Adipose tissue (tissue), 3 donors: ENCODE data around the gene RUNX1. TPM values are rescaled to one million over a fixed set of nuclear protein-coding genes. Genes with fewer than 3 reads are reported as not detected.
"Not testable (repeated sequence)": the region's sequence is repeated elsewhere in the genome, so short reads cannot be mapped to it uniquely, and the experiment has no call there.

ENCODE experiments used
- H3K27ac ChIP-seq: one replicate; pipeline ENCODE4 v1.5.1; 2013; ENCODE audit warnings: low read depth, low read length
- WGBS, 3 donors: extraction: QIAGEN DNeasy Blood & Tissue Kit; methylation state at CpG; one replicate each; pipeline ENCODE4 v1.1.7; 2013; 5-methylcytosine and 5-hydroxymethylcytosine counted together
- polyA plus RNA-seq, 3 donors: library from polyadenylated mRNA; stranded (reverse); fragments of 200-250 nt; gene quantifications; one replicate each; pipeline ENCODE4 v1.2.3, GENCODE V29; 2013
- donor health status: healthy with polysubstance abuse.
- donor health status: Bipolar disorder and iron deficiency.
- donor health status: healthy.

Gene RUNX1
- polyA plus RNA-seq, 3 donors = 1.2 to 38.1 (median 10.8) TPM

GRCh38 chr21:35005560-35006224 is 43.4 kb downstream of the RUNX1 start:
- no peak overlapping the region for H3K27ac ChIP-seq
- 57 to 84% (median 71%) methylated on average over 6 of the region's 6 CpGs for WGBS, 3 donors

GRCh38 chr21:35005077-35005476 is 44.0 kb downstream of the RUNX1 start:
- WGBS, 3 donors = 62 to 68% (median 62%) methylated on average over 2 of the region's 2 CpGs
- H3K27ac ChIP-seq = no peak overlapping the region

- H3K27ac ChIP-seq = no peak overlapping the region
- WGBS, 3 donors = 85 to 92% (median 86%) methylated on average over 3 of the region's 3 CpGs
Observed at GRCh38 chr21:35004314-35004713, 44.8 kb downstream of the RUNX1 start.

GRCh38 chr21:35002879-35003722 is 46.0 kb downstream of the RUNX1 start:
- 75 to 87% (median 75%) methylated on average over 5 of the region's 5 CpGs for WGBS, 3 donors
- no peak overlapping the region for H3K27ac ChIP-seq

- 38 to 85% (median 44%) methylated on average over 10 of the region's 10 CpGs for WGBS, 3 donors
- no peak overlapping the region for H3K27ac ChIP-seq
Observed at GRCh38 chr21:34999397-34999941, 49.6 kb downstream of the RUNX1 start.

GRCh38 chr21:34998176-34998575 is 50.9 kb downstream of the RUNX1 start:
- 36 to 64% (median 40%) methylated on average over 5 of the region's 5 CpGs for WGBS, 3 donors
- no peak overlapping the region for H3K27ac ChIP-seq

DNA sequence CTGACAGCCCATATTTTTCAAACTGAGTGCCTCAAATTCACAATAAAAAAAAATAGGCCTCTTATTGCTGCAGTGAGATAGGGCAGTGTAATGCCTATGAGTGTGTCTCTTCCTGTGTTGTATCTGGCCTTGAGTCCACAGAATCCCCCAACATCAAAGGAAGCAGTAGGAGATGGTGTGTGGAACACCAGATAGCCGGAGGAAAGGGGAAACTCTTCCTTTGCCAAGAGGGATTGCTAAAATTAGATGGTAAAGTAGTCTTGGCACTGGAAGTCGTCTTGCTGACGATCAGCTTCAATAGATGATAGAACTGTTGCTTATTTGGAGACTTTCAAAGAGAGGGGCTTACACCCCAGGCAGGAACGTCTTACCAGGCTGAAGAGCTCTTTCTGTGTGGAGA is 51.8 kb downstream of the RUNX1 start:
- H3K27ac ChIP-seq = no peak overlapping the region
- WGBS, 3 donors = 24 to 62% (median 27%) methylated on average over 4 of the region's 4 CpGs

- 40 to 64% (median 42%) methylated on average over 8 of the region's 8 CpGs for WGBS, 3 donors
- H3K27ac ChIP-seq = no peak overlapping the region
Observed at GRCh38 chr21:34996304-34997101, 52.6 kb downstream of the RUNX1 start.

GRCh38 chr21:34995979-34996303 is 53.2 kb downstream of the RUNX1 start:
- no peak overlapping the region for H3K27ac ChIP-seq
- WGBS, 3 donors = 91 to 92% (median 92%) methylated on average over 1 of the region's 1 CpG

DNA sequence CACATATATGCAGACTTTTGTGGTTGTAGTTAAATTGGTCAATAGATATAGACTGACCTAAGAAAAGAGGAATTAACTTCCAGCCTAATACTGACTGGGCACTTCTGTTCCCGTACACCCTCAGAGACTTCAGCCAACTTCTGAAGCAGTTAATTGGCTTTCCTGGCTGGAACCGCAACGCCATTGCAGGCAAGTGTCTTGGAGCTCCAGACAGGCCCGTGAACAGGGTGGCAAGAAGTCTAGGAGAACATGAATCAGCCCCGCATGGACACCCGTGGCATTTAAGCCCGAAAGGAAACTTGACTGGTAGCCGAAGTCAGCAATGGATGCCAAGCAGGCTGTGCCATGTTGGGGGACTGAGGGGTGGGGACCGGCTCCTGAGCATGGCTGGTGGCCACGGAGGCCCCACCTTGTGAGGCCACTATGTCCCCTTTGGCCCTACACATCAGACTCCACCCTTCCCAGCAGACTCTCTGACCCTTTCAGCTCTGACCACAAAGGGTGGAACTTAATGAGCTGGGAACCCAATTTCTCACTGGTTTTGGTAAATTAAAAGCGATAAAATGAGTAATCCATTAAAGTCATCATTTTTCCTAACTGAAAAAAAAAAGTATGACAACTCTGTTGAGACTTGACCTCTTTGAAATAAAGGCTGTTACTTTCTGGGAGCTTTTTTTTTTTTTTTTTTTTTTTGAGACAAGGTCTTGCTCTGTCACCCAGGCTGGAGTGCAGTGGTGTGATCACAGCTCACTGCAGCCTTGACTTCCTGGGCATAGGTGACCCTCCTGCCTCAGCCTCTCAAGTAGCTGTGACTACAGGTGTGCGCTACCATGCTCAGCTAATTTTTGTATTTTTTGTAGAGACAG is 54.1 kb downstream of the RUNX1 start:
- no peak overlapping the region for H3K27ac ChIP-seq
- 69 to 83% (median 71%) methylated on average over 12 of the region's 12 CpGs for WGBS, 3 donors

GRCh38 chr21:34993521-34993921 is 55.6 kb downstream of the RUNX1 start:
- not testable (repeated sequence) for H3K27ac ChIP-seq
- WGBS, 3 donors = 68 to 74% (median 69%) methylated on average over 3 of the region's 3 CpGs

DNA sequence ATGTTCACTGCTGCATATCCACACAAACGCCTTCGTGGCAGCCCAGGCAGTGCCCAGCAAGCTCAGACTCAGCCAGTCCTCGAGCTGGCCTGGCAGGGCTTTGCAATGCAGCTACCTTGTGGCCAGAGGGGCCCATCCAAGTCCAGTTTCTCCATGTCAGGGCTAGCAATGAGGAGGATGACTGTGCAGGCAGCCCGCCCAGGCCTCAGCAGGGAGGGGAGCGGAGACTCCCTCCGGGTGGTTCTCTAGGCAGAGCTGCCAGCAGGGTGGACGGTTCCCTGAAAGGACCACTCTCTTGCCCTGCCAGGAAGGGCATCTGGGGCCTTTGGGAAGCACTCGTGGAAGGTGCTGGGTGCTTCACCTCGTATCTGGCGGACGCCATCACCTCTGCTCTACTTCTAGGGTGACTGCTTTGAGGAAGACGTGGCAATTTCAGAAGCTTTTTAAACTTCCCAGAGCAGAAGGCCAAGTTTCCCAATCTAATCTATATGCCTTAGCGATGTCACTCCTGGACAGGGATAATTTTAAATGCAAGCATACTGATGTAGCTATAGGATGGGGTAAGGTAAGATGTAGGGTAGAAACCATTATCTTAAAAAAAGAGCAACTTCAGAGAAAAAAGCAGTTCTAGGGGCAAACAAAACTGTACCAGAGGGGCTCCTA is 56.2 kb downstream of the RUNX1 start:
- 62 to 86% (median 78%) methylated on average over 13 of the region's 13 CpGs for WGBS, 3 donors
- no peak overlapping the region for H3K27ac ChIP-seq

DNA sequence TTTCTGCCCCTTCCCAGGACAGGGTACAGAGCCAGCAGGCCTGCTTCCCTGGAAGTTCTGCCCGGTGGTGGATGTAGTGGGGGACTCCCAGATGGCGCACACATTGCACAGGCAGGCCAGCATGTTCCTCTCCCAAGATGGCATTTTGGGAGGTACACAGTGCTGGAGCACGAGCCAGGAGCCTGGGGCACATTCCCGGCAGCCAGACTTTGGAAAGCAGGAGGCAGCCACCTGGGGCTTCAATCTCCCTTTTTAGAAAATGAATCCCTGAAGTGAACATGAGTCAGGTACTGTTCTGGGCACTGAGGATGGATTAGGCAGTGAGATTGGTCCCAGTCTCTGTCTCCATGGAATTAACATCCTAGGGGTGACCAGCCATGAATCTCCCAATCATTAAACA is 56.9 kb downstream of the RUNX1 start:
- WGBS, 3 donors = 87 to 94% (median 87%) methylated on average over 4 of the region's 4 CpGs
- H3K27ac ChIP-seq = no peak overlapping the region

DNA sequence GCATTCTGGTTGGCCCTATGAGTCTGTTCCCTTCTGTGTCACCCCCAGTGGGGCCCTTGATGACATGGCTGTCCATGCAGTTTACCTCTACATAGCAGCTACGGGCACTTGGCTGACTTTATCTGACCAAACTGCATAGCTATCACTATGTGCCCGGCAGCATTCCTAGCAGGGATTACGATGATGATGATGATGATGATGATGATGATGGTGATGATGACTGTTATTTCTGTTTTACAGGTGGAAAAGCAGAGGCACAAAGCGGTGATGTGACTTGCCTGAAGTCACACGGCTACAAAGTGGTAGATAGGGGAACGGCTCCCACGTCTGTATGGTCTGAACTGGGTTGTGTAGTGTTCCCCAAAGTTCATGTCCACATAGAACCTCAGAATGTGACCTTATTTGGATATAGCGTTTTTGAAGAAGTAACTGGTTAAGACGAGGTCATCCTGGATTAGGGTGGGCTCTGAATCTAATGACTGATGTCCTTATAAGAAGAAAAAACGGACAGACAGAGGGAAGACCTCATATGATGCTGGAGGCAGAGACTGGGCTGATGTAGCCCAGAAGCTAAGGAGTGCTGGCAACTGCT is 57.6 kb downstream of the RUNX1 start:
- WGBS, 3 donors = 78 to 82% (median 82%) methylated on average over 10 of the region's 10 CpGs
- no peak overlapping the region for H3K27ac ChIP-seq

DNA sequence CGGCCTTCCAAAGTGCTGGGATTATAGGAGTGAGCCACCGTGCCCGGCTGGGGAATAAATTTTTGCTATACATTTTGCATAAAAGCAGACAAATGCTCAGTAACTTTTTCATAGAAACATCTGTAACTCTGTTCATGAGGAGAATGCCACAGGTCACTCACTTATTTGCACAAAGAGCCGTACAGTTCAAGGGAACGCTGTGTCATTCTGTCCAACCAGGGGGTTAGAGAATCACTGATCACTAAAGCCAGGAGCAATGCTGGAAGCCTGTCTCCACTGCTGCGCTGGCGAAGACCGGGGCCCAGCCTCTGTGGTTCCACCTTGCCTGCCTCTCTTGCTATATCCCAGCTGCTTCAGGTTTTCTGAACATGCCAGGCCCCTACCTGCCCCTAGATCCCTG is 58.3 kb downstream of the RUNX1 start:
- WGBS, 3 donors = 86 to 97% (median 96%) methylated on average over 8 of the region's 8 CpGs
- H3K27ac ChIP-seq = no peak overlapping the region

GRCh38 chr21:34989337-34990151 is 59.6 kb downstream of the RUNX1 start:
- WGBS, 3 donors = 62 to 75% (median 71%) methylated on average over 6 of the region's 6 CpGs
- no peak overlapping the region for H3K27ac ChIP-seq
